Keratinocyte (primary cell): Measurements from ENCODE around the gene CERK.

Experiments used
- EZH2 ChIP-seq: IDR thresholded peaks from one replicate; pipeline ENCODE4 v1.6.1; 2012; ENCODE audit warnings: inconsistent platforms, mild to moderate bottlenecking, low read length, moderate library complexity
- TF ChIP-seq, protein P1 (sequence below), 3 experiments: IDR thresholded peaks in 1 of 3; conservative IDR thresholded peaks in 1 of 3; optimal IDR thresholded peaks in 1 of 3; 2 replicates in 2 of 3; 3 replicates in 1 of 3; pipeline versions ENCODE3 to v1.5.1; 2011; ENCODE audit warnings: low read length in 3 of 3, mild to moderate bottlenecking in 3 of 3, moderate library complexity in 2 of 3, control low read depth in 1 of 3, inconsistent platforms in 1 of 3; ENCODE audit not compliant: insufficient read depth in 2 of 3; ENCODE audit errors: extremely low read depth in 1 of 3

GRCh38 chr22:46708766-46709330 lies 29.2 kb downstream of the CERK start:
- TF ChIP-seq, protein P1, sequence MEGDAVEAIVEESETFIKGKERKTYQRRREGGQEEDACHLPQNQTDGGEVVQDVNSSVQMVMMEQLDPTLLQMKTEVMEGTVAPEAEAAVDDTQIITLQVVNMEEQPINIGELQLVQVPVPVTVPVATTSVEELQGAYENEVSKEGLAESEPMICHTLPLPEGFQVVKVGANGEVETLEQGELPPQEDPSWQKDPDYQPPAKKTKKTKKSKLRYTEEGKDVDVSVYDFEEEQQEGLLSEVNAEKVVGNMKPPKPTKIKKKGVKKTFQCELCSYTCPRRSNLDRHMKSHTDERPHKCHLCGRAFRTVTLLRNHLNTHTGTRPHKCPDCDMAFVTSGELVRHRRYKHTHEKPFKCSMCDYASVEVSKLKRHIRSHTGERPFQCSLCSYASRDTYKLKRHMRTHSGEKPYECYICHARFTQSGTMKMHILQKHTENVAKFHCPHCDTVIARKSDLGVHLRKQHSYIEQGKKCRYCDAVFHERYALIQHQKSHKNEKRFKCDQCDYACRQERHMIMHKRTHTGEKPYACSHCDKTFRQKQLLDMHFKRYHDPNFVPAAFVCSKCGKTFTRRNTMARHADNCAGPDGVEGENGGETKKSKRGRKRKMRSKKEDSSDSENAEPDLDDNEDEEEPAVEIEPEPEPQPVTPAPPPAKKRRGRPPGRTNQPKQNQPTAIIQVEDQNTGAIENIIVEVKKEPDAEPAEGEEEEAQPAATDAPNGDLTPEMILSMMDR (optimal IDR thresholded peaks at IDR 0.05 in 1 of 3, IDR thresholded peaks at IDR 0.05 in 1 of 3, conservative IDR thresholded peaks at IDR 0.05 in 1 of 3; ENCODE audit: extremely low read depth in 1 of 3, insufficient read depth in 2 of 3, low read length in 3 of 3) = no peak
- no peak for TF ChIP-seq EZH2
